HG03025 (cell line): Measurements from ENCODE around the gene PFKFB4.

Experiments used
- ATAC-seq: cut with Tn5 transposase; IDR thresholded peaks from one replicate; pipeline ENCODE4 v1.9.1; 2021; ENCODE audit warnings: mild to moderate bottlenecking, moderate library complexity; ENCODE audit not compliant: unreplicated experiment, low FRiP score

PFKFB4 gene

GRCh38 chr3:48587686-48588085, 31.1 kb upstream of the PFKFB4 start:
- ATAC-seq, result no peak

DNA sequence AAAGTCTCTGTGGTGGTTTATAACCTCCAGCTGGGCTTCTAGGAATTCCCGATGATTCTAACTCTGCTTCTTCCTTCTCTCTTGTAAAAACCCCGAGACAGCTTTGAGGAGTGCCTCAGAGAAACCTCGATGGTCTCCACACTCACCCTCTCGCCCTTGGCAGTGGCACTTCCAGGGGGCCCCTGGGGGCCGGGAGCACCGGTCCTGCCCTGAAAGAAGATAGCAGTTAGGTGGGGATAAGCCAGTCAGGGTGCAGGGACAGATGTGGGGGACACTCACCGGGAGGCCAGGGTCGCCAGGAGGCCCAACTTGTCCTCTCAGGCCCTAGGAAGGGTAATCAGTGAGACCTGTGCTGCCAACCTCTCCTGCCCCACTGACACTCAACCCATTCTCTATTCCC, 28.8 kb upstream of the PFKFB4 start:
- ATAC-seq, result no peak

- ATAC-seq, result no peak
Measured at GRCh38 chr3:48584836-48585235, 28.2 kb upstream of the PFKFB4 start.

DNA sequence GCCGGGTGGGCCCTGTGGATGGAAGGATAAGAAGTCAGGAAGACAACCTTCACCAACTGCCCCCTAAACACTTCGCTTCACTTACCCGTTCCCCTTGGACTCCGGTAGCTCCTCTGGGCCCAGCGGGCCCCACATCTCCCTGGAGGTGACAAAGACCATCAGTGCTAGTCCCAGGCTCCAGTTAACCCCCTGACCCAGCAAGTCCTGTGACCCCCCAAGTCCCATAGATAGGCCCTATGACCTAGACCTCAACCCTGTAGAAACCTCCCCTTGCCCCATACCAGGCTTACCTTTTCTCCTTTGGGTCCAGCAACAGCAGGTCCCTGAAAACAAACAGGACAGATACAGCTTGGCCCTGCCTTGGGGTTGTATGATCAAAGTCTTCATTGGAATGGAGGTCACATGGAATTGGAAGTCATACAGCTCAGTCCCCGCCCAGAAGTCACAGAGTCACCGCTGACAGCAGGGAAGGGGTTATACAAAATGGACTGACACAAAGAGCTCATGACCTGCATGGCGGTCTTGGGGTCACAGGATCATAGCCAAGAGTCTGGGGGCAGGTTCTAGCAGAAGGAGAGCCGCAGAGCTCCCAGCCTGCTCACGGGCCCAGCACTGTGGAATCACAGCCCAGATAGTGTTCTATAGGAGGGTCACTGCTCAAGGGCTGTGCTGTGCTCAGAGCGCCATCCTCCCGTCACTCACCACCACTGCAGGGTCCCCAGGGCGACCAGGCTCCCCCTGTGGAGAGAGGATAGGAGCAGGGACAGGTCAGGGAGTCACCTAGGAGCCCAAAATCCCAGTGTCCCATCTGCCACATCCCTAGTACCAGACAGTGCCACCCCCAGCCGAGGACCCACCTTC, 25.2 kb upstream of the PFKFB4 start:
- ATAC-seq, result no peak

GRCh38 chr3:48576647-48577046, 20.0 kb upstream of the PFKFB4 start:
- no peak for ATAC-seq

DNA sequence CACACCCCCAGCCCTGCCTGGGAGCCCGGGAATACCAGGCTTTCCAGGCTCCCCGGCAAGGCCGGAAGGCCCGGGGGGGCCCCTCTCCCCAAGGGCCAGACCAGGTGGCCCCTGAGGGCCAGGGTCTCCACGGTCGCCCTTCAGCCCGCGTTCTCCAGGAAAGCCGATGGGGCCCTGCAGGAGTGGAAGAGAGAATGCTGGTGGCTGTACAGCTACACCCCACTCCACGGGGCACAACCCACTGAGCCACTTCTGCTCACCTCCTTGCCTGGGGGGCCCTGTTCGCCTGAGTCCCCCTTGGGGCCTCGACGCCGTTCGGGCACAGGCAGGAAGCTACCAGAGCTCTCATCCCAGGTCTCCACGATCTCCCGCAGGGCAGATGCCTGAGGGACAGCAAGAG, 18.8 kb upstream of the PFKFB4 start:
- no peak for ATAC-seq

DNA sequence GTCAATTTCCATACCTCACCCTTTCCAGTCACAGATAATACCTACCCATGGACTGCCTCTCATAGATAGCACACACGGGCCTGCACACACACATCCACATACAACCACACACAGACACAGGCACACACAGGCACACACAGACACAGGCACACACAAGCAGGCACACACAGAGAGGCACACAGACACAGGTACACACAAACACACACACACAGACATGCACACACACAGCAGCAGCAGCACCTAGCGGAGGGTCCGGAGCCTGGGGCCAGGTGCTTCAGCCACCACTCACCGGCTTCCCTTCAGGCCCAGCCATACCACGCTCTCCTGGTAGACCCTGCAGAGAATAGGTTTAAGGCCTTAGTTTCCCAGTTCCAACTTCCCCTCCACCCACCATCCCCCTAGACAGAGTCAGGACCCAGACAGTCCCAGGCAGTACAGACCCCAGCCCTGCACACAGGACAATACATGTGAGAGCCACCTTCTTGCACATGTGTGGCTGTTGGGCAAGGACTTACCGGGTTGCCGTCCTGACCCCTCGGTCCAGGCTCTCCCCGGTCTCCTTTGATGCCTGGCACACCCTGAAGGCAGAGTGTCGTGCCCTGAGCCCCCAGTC, 17.5 kb upstream of the PFKFB4 start:
- no peak for ATAC-seq

- no peak for ATAC-seq
Measured at GRCh38 chr3:48572517-48572916, 15.9 kb upstream of the PFKFB4 start.

- ATAC-seq, result no peak
Measured at GRCh38 chr3:48571938-48572337, 15.3 kb upstream of the PFKFB4 start.

GRCh38 chr3:48569808-48570450, 13.3 kb upstream of the PFKFB4 start:
- no peak for ATAC-seq

- ATAC-seq, result no peak
Measured at GRCh38 chr3:48569400-48569799, 12.8 kb upstream of the PFKFB4 start.

GRCh38 chr3:48568476-48568875, 11.9 kb upstream of the PFKFB4 start:
- ATAC-seq, result no peak

DNA sequence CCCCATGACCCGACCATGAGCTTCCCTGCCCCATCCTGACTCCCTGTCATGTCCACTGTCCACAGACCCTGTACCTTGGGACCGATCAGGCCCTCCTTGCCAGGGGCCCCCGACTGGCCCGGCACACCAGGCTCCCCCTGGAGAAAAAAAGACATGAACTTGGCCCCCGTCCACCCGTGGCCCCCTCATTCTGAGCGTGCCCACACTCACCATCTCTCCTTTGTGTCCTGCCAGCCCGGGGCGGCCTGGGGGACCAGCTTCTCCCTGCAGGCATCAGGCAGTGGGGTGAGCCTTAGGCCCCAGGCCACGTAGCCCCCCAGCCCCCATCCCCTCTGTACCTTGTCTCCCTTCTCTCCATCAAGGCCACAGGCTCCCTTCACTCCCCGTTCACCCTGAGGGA, 10.9 kb upstream of the PFKFB4 start:
- ATAC-seq, result no peak

DNA sequence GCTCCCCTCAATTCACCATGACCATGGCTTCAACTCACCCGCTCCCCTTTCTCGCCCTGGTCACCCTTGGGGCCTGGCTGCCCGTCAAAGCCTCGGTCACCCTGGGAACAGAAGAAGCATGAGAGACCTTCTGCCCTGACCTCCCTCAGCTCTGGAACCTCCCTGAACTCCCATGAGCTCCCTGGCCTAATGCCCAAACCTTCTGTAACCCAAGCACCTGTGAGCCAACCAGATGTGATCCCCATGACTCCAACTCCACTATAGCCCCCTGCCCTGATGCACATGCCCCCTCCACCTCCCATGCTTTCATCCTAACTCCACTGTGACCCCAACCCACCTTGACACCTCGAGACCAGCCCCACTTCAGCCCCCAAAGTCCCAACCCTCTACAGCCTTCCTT, 10.5 kb upstream of the PFKFB4 start:
- ATAC-seq, result no peak

GRCh38 chr3:48566401-48566760, 9.8 kb upstream of the PFKFB4 start:
- ATAC-seq, result no peak

GRCh38 chr3:48565591-48566400, 9.2 kb upstream of the PFKFB4 start:
- ATAC-seq, result no peak

- ATAC-seq, result no peak
Measured at GRCh38 chr3:48565186-48565585, 8.6 kb upstream of the PFKFB4 start.

DNA sequence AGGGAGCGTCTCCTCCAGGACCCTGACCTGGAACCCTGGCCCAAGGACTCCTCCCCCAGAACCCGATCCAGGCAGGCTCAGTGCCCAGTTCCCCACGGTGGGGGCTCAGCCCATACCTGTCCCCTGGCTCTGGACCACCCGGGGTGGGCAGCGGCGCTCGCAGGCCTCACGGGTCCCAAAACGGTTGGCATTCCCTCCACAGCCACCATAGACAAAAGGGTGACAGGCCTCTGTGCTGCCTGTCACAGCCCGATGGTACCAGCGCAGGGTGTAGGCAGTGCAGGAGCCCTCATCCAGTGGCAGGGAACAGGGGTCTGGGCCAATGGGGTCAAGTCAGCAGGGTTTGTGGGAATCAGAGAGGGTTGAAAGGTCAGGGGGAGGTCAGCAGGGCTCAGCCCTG, 8.1 kb upstream of the PFKFB4 start:
- ATAC-seq, result no peak

- ATAC-seq, result no peak
Measured at GRCh38 chr3:48564022-48564421, 7.4 kb upstream of the PFKFB4 start.

- no peak for ATAC-seq
Measured at GRCh38 chr3:48563382-48563918, 6.8 kb upstream of the PFKFB4 start, which contains the start of gene UCN2. UCN2 (minus strand) TSS chr3:48563781; CDS start chr3:48563124, 657 bp downstream.
